ENCODE measurements around the gene PEAR1. TPM values are rescaled to one million over a fixed set of nuclear protein-coding genes. Genes with fewer than 3 reads are reported as not detected.

The PEAR1 gene
- total RNA-seq, 2 donors from 2014 or later: 0.09 to 0.53 TPM

GRCh38 chr1:156873659-156874058, 19.9 kb upstream of the PEAR1 start:
- H3K36me3 Mint-ChIP-seq: no peaks in the 10 kb centered on the region
- ATAC-seq: no peak
- no peaks in the 10 kb centered on the region for H3K9me3 Mint-ChIP-seq
- DNase-seq (ENCODE audit: low spot score in 2 of 2): no peak
- no peak overlapping the region for H3K27ac Mint-ChIP-seq

GRCh38 chr1:156874142-156874541, 19.4 kb upstream of the PEAR1 start:
- DNase-seq (ENCODE audit: low spot score in 2 of 2) (no peak), ATAC-seq (no peak)
- Mint-ChIP-seq H3K9me3 (no peaks in the 10 kb centered on the region), H3K36me3 (no peaks in the 10 kb centered on the region), H3K27ac (peak overlapping the region in 1 of 2 donors; percentile 17)

GRCh38 chr1:156874572-156875340, 18.8 kb upstream of the PEAR1 start:
- Mint-ChIP-seq H3K9me3 (no peaks in the 10 kb centered on the region), H3K27ac (peak overlapping the region in 1 of 2 donors; percentile 17), H3K36me3 (no peaks in the 10 kb centered on the region)
- ATAC-seq (no peak), DNase-seq (ENCODE audit: low spot score in 2 of 2) (no peak)

GRCh38 chr1:156875341-156875615, 18.2 kb upstream of the PEAR1 start:
- no peak for DNase-seq (ENCODE audit: low spot score in 2 of 2)
- Mint-ChIP-seq H3K27ac (no peak overlapping the region), H3K36me3 (no peaks in the 10 kb centered on the region), H3K9me3 (no peaks in the 10 kb centered on the region)
- ATAC-seq: no peak

- no peak for DNase-seq (ENCODE audit: low spot score in 2 of 2)
- ATAC-seq: no peak
- no peaks in the 10 kb centered on the region for H3K9me3 Mint-ChIP-seq
- no peak overlapping the region for H3K27ac Mint-ChIP-seq
- H3K36me3 Mint-ChIP-seq: no peaks in the 10 kb centered on the region
Observed at GRCh38 chr1:156876281-156876680, 17.2 kb upstream of the PEAR1 start.

GRCh38 chr1:156877433-156878170, 15.9 kb upstream of the PEAR1 start:
- no peak for ATAC-seq
- DNase-seq (ENCODE audit: low spot score in 2 of 2): no peak
- Mint-ChIP-seq H3K36me3 (no peaks in the 10 kb centered on the region), H3K9me3 (no peaks in the 10 kb centered on the region), H3K27ac (no peak overlapping the region)

GRCh38 chr1:156879876-156880275, 13.6 kb upstream of the PEAR1 start:
- no peaks in the 10 kb centered on the region for H3K36me3 Mint-ChIP-seq
- no peaks in the 10 kb centered on the region for H3K9me3 Mint-ChIP-seq
- H3K27ac Mint-ChIP-seq: no peak overlapping the region
- DNase-seq (ENCODE audit: low spot score in 2 of 2) (no peak), ATAC-seq (no peak)

GRCh38 chr1:156880473-156880872, 13.0 kb upstream of the PEAR1 start:
- DNase-seq (ENCODE audit: low spot score in 2 of 2) (no peak), ATAC-seq (no peak)
- no peaks in the 10 kb centered on the region for H3K36me3 Mint-ChIP-seq
- H3K27ac Mint-ChIP-seq: no peak overlapping the region
- H3K9me3 Mint-ChIP-seq: no peaks in the 10 kb centered on the region

GRCh38 chr1:156881101-156881500, 12.4 kb upstream of the PEAR1 start:
- no peaks in the 10 kb centered on the region for H3K9me3 Mint-ChIP-seq
- no peak overlapping the region for H3K27ac Mint-ChIP-seq
- no peak for DNase-seq (ENCODE audit: low spot score in 2 of 2)
- no peak for ATAC-seq
- H3K36me3 Mint-ChIP-seq: no peaks in the 10 kb centered on the region

GRCh38 chr1:156881663-156882062, 11.9 kb upstream of the PEAR1 start:
- no peaks in the 10 kb centered on the region for H3K9me3 Mint-ChIP-seq
- no peak for DNase-seq (ENCODE audit: low spot score in 2 of 2)
- H3K36me3 Mint-ChIP-seq: no peaks in the 10 kb centered on the region

GRCh38 chr1:156882543-156882942, 11.0 kb upstream of the PEAR1 start:
- Mint-ChIP-seq H3K9me3 (no peaks in the 10 kb centered on the region), H3K27ac (no peak overlapping the region), H3K36me3 (no peaks in the 10 kb centered on the region)
- ATAC-seq: no peak
- no peak for DNase-seq (ENCODE audit: low spot score in 2 of 2)

More at GRCh38 chr1:156881663-156882062, 11.9 kb upstream of the PEAR1 start:
- ATAC-seq: no peak
- H3K27ac Mint-ChIP-seq: no peak overlapping the region

- H3K36me3 Mint-ChIP-seq: no peaks in the 10 kb centered on the region
- H3K27ac Mint-ChIP-seq: no peak overlapping the region
- no peaks in the 10 kb centered on the region for H3K9me3 Mint-ChIP-seq
- no peak for ATAC-seq
- DNase-seq (ENCODE audit: low spot score in 2 of 2): no peak
Observed at GRCh38 chr1:156883919-156884318, 9.6 kb upstream of the PEAR1 start.

- H3K27ac Mint-ChIP-seq: peak overlapping the region in 1 of 2 donors; percentile 26
Observed at GRCh38 chr1:156884560-156885184, 8.8 kb upstream of the PEAR1 start.

GRCh38 chr1:156885314-156885713, 8.2 kb upstream of the PEAR1 start:
- Mint-ChIP-seq H3K27ac (no peak overlapping the region), H3K36me3 (no peaks in the 10 kb centered on the region), H3K9me3 (no peaks in the 10 kb centered on the region)
- no peak for DNase-seq (ENCODE audit: low spot score in 2 of 2)
- no peak for ATAC-seq

More at GRCh38 chr1:156884560-156885184, 8.8 kb upstream of the PEAR1 start:
- Mint-ChIP-seq H3K9me3 (no peaks in the 10 kb centered on the region), H3K36me3 (no peaks in the 10 kb centered on the region)
- no peak for DNase-seq (ENCODE audit: low spot score in 2 of 2)
- ATAC-seq: no peak

GRCh38 chr1:156885880-156886355, 7.6 kb upstream of the PEAR1 start:
- DNase-seq (ENCODE audit: low spot score in 2 of 2) (no peak), ATAC-seq (no peak)
- Mint-ChIP-seq H3K36me3 (no peaks in the 10 kb centered on the region), H3K27ac (peak overlapping the region in 1 of 2 donors; percentile 12), H3K9me3 (no peaks in the 10 kb centered on the region)

GRCh38 chr1:156886583-156887281, 6.8 kb upstream of the PEAR1 start:
- no peaks in the 10 kb centered on the region for H3K36me3 Mint-ChIP-seq
- no peak for ATAC-seq
- H3K27ac Mint-ChIP-seq: peak overlapping the region in 1 of 2 donors; percentile 12

GRCh38 chr1:156887317-156887716, 6.2 kb upstream of the PEAR1 start:
- Mint-ChIP-seq H3K9me3 (no peaks in the 10 kb centered on the region), H3K36me3 (no peaks in the 10 kb centered on the region), H3K27ac (no peak overlapping the region)
- ATAC-seq: no peak
- DNase-seq (ENCODE audit: low spot score in 2 of 2): no peak

More at GRCh38 chr1:156886583-156887281, 6.8 kb upstream of the PEAR1 start:
- H3K9me3 Mint-ChIP-seq: no peaks in the 10 kb centered on the region
- no peak for DNase-seq (ENCODE audit: low spot score in 2 of 2)
